Mammary epithelial cell (primary cell): Measurements from ENCODE around the gene ZNF345.

ENCODE experiments used
- CTCF ChIP-seq, 2 donors: IDR thresholded peaks in 1 of 2; conservative IDR thresholded peaks in 1 of 2; 2 replicates each; pipeline ENCODE4 v1.5.1; 2011 to 2012; ENCODE audit warnings: inconsistent platforms in 2 of 2, low read length in 2 of 2, mild to moderate bottlenecking in 2 of 2, control low read depth in 1 of 2, low read depth in 1 of 2; ENCODE audit not compliant: insufficient read depth in 1 of 2; ENCODE audit errors: extremely low read depth in 1 of 2
- EZH2 ChIP-seq: IDR thresholded peaks from 2 replicates; pipeline ENCODE4 v1.6.1; 2012; ENCODE audit warnings: low read length, inconsistent platforms, borderline replicate concordance

GRCh38 chr19:36915992-36916830 is 65.5 kb downstream of the ZNF345 start, which contains the start of the genes ZNF568 and ZNF829:
- TF ChIP-seq CTCF (conservative IDR thresholded peaks at IDR 0.05 in 1 of 2, IDR thresholded peaks at IDR 0.05 in 1 of 2; ENCODE audit: extremely low read depth in 1 of 2, insufficient read depth in 1 of 2, low read depth in 1 of 2, low read length in 2 of 2) (peak; percentile 31 to 73), EZH2 (no peak)
